Lower lobe of right lung (tissue), 2 donors: ENCODE data around the gene LINGO4. TPM values are rescaled to one million over a fixed set of nuclear protein-coding genes. Genes with fewer than 3 reads are reported as not detected.

ENCODE experiments used
- ATAC-seq, 2 donors: fragments of 200-7000 bp; cut with Tn5 transposase; one replicate each; pipeline ENCODE4 v1.9.1; 2020 to 2022; ENCODE audit warnings: mild to moderate bottlenecking in 2 of 2, moderate library complexity in 2 of 2
- DNase-seq: peaks from one replicate; pipeline ENCODE4 v3.0.0-alpha.2; 2020
- H3K27ac ChIP-seq: fragments of 200-600 bp; one replicate; pipeline ENCODE4 v1.8.0; 2022
- H3K27me3 ChIP-seq: fragments of 200-600 bp; one replicate; pipeline ENCODE4 v1.8.0; 2022; ENCODE audit warnings: low read depth
- H3K36me3 ChIP-seq: fragments of 200-600 bp; one replicate; pipeline ENCODE4 v1.8.0; 2022; ENCODE audit warnings: mild to moderate bottlenecking
- H3K4me1 ChIP-seq: fragments of 200-600 bp; one replicate; pipeline ENCODE4 v1.8.0; 2022
- H3K4me3 ChIP-seq: fragments of 200-600 bp; one replicate; pipeline ENCODE4 v1.8.0; 2022; ENCODE audit warnings: mild to moderate bottlenecking
- H3K9me3 ChIP-seq: fragments of 200-600 bp; one replicate; pipeline ENCODE4 v1.8.0; 2022
- CTCF ChIP-seq: fragments of 200-600 bp; IDR thresholded peaks from one replicate; pipeline ENCODE4 v1.8.0; 2022; ENCODE audit warnings: antibody characterized with exemption, mild to moderate bottlenecking
- intact Hi-C: fragments of 100-400 bp; cut with DNase I; formaldehyde crosslinking; loops from one replicate; pipeline ENCODE4 v1.11.0; 2022
- total RNA-seq: library from RNA; stranded (reverse); fragmentation: NEBNext Ultra II Directional; extraction: Animal tissue kit (Norgen Biotek cat#: 25700); gene quantifications from one replicate; pipeline ENCODE4 v1.2.1, GENCODE V29; 2021
- donor health status: DM: no; HTN: yes; CAD: no; lungs with severe emphysema.

Gene LINGO4
- total RNA-seq, 1 donor from 2014 or later, result 0.50 TPM

GRCh38 chr1:151779852-151780251, 25.4 kb downstream of the LINGO4 start:
- H3K4me1 ChIP-seq, result peaks cover 9% of the 10 kb centered on the region
- peaks cover 64% of the 10 kb centered on the region for H3K36me3 ChIP-seq
- no peak overlapping the region for H3K4me3 ChIP-seq
- ATAC-seq, result no peak
- H3K9me3 ChIP-seq, result no peaks in the 10 kb centered on the region
- intact Hi-C loops, result no loop called here
- no peak for DNase-seq
- no peaks in the 10 kb centered on the region for H3K27me3 ChIP-seq
- no peak overlapping the region for H3K27ac ChIP-seq
- TF ChIP-seq CTCF, result no peak

GRCh38 chr1:151777317-151777716, 27.9 kb downstream of the LINGO4 start:
- Histone ChIP-seq H3K4me3 (no peak overlapping the region), H3K9me3 (no peaks in the 10 kb centered on the region), H3K36me3 (peaks cover 78% of the 10 kb centered on the region), H3K4me1 (no peaks in the 10 kb centered on the region), H3K27ac (no peak overlapping the region), H3K27me3 (no peaks in the 10 kb centered on the region)
- TF ChIP-seq CTCF, result no peak
- DNase-seq (no peak), ATAC-seq (no peak)
- intact Hi-C loops, result no loop called here

GRCh38 chr1:151776665-151777062, 28.6 kb downstream of the LINGO4 start:
- no peak overlapping the region for H3K4me3 ChIP-seq
- peaks cover 71% of the 10 kb centered on the region for H3K36me3 ChIP-seq
- H3K27me3 ChIP-seq, result no peaks in the 10 kb centered on the region
- H3K27ac ChIP-seq, result no peak overlapping the region
- ATAC-seq (no peak), DNase-seq (no peak)
- H3K4me1 ChIP-seq, result no peaks in the 10 kb centered on the region
- H3K9me3 ChIP-seq, result no peaks in the 10 kb centered on the region
- intact Hi-C loops, result no loop called here
- TF ChIP-seq CTCF, result no peak

GRCh38 chr1:151775894-151776664, 29.1 kb downstream of the LINGO4 start:
- intact Hi-C loops, result no loop called here
- TF ChIP-seq CTCF, result no peak
- no peak overlapping the region for H3K27ac ChIP-seq
- H3K27me3 ChIP-seq, result no peaks in the 10 kb centered on the region
- no peak for ATAC-seq
- no peak for DNase-seq
- no peak overlapping the region for H3K4me3 ChIP-seq
- no peaks in the 10 kb centered on the region for H3K9me3 ChIP-seq
- H3K36me3 ChIP-seq, result peaks cover 65% of the 10 kb centered on the region
- no peaks in the 10 kb centered on the region for H3K4me1 ChIP-seq

- Histone ChIP-seq H3K4me1 (no peaks in the 10 kb centered on the region), H3K27me3 (no peaks in the 10 kb centered on the region), H3K4me3 (no peak overlapping the region), H3K27ac (no peak overlapping the region), H3K36me3 (peaks cover 54% of the 10 kb centered on the region), H3K9me3 (no peaks in the 10 kb centered on the region)
- ATAC-seq (no peak), DNase-seq (no peak)
- no peak for TF ChIP-seq CTCF
- intact Hi-C loops, result no loop called here
These were observed 30.8 kb downstream of the LINGO4 start for GRCh38 chr1:151774256-151774922.
